ENCODE measurements around the gene SEC14L3. TPM values are rescaled to one million over a fixed set of nuclear protein-coding genes. Genes with fewer than 3 reads are reported as not detected.
A peak's percentile ranks its signal among the peaks of the same experiment; 100 is the strongest.

SEC14L3 gene
- total RNA-seq, 1 donor from 2014 or later: 0.60 TPM

DNA sequence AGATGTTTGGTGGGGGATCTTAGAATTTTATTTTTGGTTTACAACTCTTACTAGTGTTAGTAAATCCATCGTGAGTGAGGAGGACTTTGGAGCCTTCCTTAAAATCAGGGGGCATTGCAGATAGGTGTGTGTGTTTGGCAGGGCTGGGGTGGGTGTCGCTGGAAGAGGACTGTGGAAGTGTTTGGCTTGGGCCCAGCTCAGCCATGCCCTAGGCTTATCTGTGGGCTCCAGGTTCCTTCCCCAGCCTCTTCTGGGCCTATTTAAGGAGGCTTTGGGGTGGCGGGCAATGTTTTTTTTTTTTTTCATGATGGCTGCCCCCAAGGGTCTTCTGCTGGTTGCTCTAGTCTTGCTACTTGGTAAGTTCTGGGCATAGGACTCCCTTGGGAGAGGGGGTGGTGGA lies 24.2 kb downstream of the SEC14L3 start:
- DNase-seq (ENCODE audit: low spot score): no peak

DNA sequence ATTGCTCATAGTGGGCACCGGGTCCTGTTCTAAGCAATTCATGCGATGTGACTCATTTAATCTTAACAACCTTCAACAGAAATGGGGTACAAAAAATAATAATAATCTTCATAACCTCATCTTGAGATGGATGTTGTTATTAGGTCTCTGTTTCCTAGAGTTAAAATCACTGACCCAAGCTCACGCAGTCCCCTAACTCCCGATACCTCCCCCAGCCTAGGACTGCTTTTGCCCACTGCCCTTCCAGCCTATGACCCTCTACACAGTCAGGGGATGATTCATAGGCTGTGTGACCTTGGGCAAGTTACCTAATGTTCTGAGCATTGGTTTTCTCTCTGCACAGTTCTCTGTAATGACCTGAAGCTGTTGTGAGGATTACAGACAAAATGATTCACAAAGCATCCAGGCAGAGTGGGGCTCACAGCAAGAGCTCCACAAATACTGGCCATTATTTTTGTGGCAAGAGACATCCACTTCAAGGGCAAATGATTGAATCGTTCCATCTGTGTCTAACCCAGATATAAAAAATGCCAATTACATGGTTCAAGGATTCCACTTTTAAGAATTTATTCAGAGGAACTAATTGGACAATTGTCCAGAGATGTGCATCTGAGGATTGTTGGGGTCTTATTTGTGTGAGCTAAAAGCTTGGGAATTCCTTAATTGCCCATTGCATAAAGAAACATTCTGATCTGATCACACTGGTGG lies 26.2 kb downstream of the SEC14L3 start:
- ATAC-seq: peak; percentile 54
- no peak for DNase-seq (ENCODE audit: low spot score)

More for the DNA sequence above, 24.2 kb downstream of the SEC14L3 start:
- no peak for ATAC-seq

DNA sequence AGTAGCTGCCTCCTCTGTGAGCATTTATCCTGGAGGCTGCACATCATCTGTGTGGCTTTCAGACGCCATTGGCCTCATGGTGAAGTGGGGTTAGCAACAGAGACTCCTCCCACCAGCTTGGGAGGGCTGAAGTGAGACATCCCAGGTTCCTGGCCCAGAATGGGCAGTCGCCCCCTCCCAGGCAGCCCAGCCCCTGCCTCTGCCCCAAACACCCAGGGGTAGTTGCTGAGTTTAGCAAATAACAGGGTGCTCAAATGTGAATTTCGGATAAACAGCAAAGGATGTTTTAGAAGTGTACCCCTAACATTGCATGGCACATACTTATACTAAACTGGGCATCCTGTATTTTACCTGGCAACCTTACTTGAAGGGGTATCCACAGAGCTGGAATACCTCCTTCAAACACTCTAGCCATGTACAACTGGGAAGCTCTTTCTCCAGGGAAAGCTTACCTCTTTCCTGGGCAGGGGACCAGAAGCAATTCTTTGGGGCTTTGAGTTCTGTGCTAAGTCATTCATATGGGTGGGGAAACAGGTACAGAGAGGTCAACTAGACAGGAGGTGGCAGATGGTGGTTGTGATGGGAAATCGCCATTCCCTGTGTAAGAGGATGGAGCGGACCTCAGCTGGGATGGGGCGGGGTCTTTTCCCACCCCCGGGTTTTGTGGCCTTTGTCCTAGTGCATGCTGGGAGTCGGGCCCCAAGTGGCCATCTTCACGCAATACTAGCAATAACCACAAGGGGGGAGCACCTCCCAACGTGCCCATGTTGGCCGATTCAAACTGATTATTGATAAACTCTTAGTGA lies 27.0 kb downstream of the SEC14L3 start:
- ATAC-seq: peak; percentile 95
- DNase-seq (ENCODE audit: low spot score): peak; percentile 66

DNA sequence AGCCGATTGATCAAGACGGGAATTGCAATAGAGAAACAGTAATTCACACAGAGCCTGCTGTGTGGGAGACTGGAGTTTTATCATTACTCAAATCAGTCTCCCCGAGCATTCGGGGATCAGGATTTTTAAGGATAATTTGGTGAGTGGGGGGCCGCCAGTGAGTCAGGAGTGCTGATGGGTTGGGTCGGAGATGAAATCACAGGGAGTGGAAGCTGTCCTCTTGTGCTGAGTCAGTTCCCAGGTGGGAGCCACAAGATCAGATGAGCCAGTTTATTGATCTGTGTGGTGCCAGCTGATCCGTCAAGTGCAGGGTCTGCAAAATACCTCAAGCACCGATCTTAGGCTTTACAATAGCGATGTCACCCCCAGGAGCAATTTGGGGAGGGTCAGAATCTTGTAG lies 30.7 kb downstream of the SEC14L3 start:
- no peak for DNase-seq (ENCODE audit: low spot score)
- ATAC-seq: no peak

DNA sequence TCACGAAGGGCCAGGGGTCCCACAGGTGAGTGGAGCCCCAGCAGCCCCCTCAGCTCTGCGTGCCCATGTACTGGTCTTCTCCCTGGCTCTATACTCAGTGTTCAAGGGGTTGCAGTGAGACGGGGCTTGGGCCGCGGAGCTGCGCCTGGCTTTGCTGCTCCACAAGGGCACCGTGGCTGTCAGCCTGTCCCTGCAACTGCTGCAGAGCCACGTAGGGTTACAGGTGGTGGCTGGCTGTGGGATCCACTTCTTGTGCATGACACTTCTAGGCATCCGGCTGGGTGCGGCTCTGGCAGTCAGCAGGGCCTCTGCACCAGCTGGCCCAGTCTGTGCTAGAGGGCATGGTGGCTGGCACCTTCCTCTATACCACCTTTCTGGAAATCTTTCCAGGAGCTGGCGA lies 32.0 kb downstream of the SEC14L3 start:
- ATAC-seq (no peak), DNase-seq (ENCODE audit: low spot score) (no peak)

DNA sequence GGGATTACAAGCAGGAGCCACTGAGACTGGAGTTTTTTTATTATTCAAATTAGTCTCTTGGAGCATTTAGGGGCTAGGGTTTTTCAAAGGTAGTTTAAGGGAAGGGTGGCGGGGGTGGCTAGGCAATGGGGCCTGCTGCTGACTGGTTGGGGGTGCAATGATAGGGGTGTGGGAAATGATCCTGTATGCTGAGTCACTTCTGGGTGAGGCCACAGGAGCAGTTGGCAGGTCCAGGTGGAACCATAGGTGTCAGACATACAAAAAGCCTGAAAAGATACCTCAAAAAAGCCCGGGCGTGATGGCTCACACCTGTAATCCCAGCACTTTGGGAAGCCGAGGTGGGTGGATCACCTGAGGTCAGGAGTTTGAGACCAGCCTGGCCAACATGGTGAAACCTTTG lies 32.6 kb downstream of the SEC14L3 start:
- no peak for ATAC-seq
- no peak for DNase-seq (ENCODE audit: low spot score)

DNA sequence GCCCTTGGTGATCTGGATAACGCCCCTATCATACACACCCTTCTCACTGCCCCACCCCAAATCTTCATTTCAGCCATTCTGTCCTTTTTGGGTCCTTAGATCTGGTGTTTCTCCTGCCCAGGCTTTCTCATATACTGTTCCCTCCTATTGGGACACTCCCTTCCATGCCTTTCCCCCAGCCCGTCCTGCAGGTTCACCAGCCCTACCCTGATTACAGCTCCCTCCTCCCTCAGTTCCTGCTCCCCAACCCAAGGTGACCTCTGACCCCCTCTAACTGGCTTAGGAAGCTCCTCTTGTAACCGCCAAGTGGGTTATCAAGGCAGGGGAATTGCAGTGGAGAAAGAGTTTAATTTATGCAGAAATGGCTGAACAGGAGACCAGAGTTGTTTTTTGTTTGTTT lies 33.3 kb downstream of the SEC14L3 start:
- ATAC-seq: no peak

DNA sequence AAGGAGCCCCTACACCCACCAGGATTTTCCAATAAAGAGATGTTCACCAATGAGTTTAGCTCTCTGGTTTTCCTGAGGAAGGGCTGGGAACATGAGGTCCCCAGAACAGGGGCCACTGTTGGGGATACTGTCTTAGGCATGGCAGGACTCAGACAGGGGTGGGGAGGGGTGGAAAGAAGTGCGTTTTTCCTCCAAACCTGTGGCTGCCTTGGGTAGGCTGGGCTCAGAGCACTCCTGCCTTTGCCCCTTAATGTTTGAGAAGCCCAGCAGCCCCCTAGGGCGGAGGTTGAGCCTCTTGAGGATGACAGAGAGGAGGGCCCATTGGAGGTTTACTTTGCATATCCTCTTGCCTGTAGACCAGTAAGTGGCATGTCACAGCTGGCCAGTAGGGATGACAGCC lies 35.6 kb downstream of the SEC14L3 start:
- ATAC-seq (no peak), DNase-seq (ENCODE audit: low spot score) (no peak)

More for the DNA sequence above, 33.3 kb downstream of the SEC14L3 start:
- DNase-seq (ENCODE audit: low spot score): no peak

DNA sequence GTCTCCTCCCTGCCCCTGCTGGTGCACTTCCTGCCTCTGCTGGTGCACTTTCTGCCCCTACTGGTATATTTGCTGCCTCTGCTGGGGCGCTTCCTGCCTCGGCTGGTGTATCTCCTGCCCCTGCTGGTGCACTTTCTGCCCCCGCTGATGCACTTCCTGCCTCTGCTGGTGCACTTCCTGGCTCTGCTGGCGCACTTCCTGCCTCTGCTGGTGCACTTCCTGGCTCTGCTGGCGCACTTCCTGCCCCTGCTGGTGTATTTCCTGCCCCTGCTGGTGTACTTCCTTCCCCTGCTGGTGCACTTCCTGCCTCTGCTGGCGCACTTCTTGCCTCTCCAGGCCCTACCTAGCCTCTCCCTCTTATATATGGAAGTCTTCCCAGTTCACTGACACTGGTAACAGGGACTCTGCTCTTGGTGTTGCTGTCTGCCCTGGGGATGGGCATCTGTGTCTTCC lies 36.1 kb downstream of the SEC14L3 start:
- ATAC-seq (no peak), DNase-seq (ENCODE audit: low spot score) (no peak)

DNA sequence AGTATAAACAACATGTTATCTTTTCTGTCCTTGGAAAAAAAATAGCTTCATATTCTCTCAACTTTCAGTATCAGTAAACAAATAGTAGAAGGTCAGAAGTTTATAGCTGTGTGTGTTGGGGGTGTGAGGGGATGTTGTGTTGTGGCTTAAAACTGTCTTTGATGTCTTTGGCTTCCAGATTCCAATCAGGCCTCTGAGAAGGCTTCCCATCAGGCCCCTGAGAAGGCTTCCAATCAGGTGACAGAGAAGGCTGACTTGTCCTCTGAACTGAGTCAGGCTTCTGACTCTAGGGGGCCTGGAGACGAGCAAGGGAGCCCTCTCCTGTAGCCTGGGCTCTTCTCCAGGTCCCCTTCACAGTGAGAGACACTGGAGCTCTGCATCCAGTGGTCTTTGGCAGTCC lies 37.0 kb downstream of the SEC14L3 start:
- ATAC-seq (no peak), DNase-seq (ENCODE audit: low spot score) (no peak)

DNA sequence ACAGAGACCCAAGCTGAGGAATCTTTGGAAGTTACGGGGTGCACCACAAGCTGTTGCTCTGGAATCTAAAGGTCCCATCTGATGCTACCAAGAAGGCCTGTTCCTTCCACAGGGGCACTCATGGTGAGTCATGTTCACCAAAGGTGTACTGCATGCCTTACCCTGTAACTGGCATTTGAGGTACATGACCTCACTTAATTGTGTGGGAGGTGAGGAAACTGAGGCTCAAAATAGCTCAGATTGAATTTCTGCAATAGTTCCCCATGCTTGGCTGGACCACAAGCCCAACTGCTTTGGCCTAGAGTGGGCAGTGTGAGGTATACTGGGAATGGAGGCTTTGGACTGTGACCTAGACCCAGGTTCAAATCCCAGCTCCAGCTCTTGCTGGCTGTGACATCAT lies 38.0 kb downstream of the SEC14L3 start:
- no peak for DNase-seq (ENCODE audit: low spot score)

DNA sequence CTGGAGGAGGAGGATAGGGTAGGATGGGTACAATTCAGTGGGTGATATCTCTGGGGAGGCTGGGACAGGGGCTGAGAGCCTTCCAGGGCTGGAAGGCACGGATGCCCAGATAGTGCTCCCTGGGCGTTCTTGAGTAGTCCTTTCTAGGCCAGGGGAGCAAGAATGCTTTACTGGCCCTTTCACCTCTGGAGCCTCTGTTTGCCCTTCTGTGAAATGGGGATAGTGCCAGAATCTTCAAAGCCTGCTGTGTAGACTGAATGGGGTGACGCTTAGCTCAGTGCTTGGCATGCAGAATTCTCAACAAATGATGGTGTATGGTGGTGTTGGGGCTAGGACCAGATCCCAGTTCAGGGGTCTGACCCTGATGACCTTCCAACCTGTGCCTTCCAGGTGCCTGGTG lies 38.6 kb downstream of the SEC14L3 start:
- DNase-seq (ENCODE audit: low spot score) (no peak), ATAC-seq (no peak)

More for the DNA sequence above, 38.0 kb downstream of the SEC14L3 start:
- ATAC-seq: no peak

DNA sequence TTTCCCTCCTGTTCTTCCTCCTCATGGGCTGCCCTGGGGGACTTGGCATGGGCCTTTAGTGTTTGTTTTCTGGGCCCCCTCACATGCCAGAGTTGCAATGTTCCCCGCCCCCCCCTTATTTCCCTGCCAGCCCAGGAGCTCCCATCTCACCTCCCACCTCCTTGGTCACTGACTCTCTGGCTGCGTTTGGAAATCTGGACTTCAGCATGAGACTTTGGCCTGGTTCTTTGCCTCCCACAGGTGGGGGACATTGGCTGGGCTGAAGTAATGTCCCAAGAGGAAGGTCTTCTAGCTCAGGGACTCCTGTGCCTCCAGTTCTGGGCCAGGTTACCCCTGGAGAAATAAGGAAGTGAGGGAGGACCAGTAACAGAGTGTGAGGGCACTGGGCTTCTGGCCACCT lies 39.3 kb downstream of the SEC14L3 start:
- ATAC-seq: peak; percentile 77

DNA sequence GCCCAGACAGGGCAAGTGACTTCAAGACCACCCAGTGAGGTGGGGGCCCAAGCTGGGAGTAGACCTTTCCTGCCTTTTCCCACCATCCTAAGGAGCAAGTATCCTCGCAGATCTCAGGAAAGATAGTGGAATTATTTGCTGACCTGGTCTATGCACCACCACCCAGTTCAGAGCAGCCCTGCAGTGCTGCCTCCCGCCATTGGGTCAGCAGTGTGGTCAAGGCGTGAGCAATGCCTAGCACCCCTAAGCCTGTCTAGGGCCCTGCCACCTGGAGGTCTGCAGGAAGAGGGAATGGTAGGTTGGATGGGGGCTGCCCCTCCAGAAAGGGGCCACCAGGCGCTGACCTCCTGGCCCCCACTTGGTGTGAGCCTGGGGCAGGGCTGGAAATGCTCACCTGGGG lies 39.7 kb downstream of the SEC14L3 start:
- ATAC-seq: peak; percentile 54
- no peak for DNase-seq (ENCODE audit: low spot score)

More for the DNA sequence above, 39.3 kb downstream of the SEC14L3 start:
- DNase-seq (ENCODE audit: low spot score): peak; percentile 78

DNA sequence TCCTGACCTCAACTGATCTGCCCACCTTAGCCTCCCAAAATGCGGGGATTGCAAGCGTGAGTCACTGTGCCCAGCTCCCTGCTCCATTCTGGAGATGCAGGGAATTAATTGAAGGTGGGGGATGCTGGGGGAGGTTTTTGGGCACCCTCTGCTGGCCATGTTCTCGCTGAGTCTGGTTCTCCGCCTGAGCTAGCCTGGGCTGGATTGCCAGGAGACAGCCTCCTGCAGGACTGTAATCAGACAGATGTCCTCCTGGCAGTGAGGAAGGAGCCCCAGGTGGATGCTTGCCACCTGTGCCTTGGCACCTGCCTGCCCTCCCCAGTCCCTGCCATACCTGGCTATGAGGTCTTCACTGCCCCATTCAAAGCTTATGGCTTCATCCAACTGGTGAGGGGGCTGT lies 40.9 kb downstream of the SEC14L3 start:
- no peak for DNase-seq (ENCODE audit: low spot score)
- ATAC-seq: no peak

DNA sequence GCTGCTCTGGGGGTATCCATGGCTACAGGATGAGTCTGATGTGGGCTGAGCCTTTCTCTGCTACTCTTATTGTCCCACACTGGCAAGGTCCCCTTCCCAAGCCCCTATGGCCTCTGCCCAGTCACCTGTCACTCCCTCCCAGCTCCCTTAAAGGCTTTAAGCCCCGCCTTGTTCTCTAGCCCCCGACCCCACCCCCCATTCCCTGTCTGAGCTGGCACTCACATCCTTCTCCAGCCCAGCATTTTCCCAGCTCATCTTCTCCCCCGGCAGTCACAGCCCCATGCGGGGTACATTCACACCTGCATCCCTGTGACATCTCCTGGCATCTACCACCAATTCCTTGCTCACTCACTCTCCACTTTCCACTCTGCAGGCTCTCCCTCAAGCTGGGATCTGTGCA lies 41.9 kb downstream of the SEC14L3 start:
- no peak for DNase-seq (ENCODE audit: low spot score)
- no peak for ATAC-seq

DNA sequence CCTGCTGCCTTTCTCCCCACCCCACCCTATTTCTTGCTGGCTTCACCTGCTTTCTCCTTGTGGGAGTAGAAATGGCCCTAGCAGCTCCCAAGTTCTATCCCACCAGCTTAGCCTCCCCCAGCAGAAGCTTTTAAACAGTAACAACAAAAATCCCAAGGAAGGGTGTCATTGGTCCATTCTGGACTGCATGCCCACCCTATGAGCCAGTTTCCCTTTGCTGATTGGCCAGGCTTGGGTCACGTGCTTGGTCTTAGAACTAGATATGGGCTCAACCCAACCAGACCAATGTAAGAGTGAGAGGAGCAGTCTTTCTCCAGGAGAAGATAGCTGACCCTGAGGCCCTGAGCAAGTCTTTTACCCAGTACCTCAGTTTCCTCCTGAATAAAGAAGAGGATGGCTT lies 43.9 kb downstream of the SEC14L3 start:
- no peak for DNase-seq (ENCODE audit: low spot score)

DNA sequence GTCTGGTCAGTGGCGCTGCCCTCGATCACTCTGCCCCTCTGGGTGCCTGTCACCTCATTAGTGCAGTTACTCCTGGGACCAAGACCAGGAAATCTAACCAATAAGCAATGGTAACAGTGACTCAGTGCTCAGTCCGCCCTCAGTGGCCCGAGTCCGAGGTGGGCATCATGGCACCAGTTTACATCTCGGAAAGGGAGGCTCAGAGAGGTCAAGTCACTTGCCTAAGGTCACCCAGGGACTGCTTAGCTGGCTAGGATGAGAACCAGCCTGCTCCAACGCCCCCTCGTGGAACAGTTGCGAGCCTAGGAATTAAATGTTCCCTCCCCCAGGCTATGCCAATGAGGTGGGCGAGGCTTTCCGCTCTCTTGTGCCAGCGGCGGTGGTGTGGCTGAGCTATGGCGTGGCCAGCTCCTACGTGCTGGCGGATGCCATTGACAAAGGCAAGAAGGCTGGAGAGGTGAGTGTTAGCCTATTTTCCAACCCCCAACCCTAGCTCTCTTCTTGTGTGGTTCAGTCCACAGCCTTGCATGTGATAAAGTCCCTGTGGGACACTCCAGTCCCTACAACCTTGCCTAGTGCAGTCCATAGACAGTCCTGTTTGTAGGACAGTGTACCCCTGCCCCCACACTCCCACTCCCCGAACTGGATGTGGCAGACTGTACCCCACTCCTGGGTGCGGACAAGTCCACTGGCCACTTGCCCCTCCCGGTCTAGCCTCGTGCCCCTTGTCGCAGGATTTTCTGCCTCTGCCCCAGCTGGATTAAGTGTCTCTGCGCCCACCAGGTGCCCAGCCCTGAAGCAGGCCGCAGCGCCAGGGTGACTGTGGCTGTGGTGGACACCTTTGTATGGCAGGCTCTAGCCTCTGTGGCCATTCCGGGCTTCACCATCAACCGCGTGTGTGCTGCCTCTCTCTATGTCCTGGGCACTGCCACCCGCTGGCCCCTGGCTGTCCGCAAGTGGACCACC lies 45.1 kb downstream of the SEC14L3 start:
- DNase-seq (ENCODE audit: low spot score) (peak; percentile 88), ATAC-seq (peak; percentile 32)

More for the DNA sequence above, 43.9 kb downstream of the SEC14L3 start:
- ATAC-seq: no peak

DNA sequence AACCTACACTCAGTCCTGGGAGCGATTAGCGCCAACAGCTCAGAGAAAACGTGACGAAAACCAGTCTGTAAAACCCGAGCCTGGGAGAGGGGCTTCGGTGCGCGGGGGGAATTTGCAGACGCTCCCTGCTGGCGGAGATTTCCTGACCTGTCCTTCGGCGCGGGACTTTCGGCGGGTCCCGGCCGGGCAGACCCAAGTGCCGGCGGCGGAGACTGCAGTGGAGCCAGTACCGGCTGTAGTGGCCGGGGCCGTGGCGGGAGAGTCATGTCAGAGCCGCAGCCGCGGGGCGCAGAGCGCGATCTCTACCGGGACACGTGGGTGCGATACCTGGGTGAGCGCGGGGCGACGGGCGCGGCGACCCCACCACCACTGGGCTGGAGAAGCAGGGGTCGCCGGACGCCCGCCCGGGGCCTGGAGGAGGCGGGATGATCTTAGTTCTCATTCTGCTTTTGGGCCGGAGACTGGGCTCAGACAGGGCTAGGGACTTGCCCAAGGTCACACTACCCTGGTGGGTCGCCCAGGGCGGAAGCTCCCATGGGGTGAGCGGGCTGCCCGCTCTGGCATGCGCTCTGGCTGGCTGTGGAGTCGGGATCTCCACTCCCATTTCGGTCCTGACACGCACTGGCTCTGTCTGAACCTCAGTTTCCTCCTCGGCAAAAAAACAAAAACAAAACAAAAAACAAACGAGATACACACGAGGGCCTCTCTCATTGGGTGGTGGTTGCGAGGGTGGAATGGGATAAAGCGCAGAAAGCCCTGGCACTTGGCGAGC lies 46.0 kb downstream of the SEC14L3 start, which contains the start of gene MTFP1:
Gene MTFP1, plus strand, starts transcription at position 153 of the 772 bp plus-strand sequence. Its CDS starts 112 bp downstream, at position 265.
- peak; percentile 73 for DNase-seq (ENCODE audit: low spot score)
- peak; percentile 4 for ATAC-seq

DNA sequence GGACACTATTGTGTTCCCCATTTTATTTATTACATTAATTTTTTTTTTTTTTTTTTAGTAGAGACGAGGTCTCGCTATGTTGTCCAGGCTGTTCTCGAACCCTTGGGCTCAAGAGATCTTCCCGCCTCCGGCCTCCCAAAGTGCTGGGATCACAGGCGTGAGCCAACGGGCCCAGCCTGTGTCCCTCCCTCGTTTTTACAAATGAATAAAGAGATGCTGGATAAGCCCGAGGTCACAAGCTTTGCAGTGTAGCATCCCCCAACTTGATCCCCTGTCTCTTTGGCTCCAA lies 46.5 kb downstream of the SEC14L3 start:
- DNase-seq (ENCODE audit: low spot score) (no peak), ATAC-seq (no peak)

Measured in left lobe of liver (tissue), 2 donors.